B cell (primary cell): Measurements from ENCODE around the gene CCDC110. TPM values are rescaled to one million over a fixed set of nuclear protein-coding genes. Genes with fewer than 3 reads are reported as not detected.

Experiments used
- ATAC-seq: fragments of 200-7000 bp; cut with Tn5 transposase; one replicate; pipeline ENCODE4 v1.10.0; 2021; ENCODE audit warnings: low read depth, mild to moderate bottlenecking, moderate number of reproducible peaks, moderate library complexity
- CTCF ChIA-PET: fragments of 350-600 bp; sonication (Branson Sonifier 250); formaldehyde crosslinking; loops from one replicate; lab custom pipeline; 2021; ENCODE audit warnings: antibody characterized with exemption, inconsistent platforms; lab: Charles Lee
- POLR2A ChIA-PET: fragments of 350-600 bp; sonication (Branson Sonifier 250); formaldehyde crosslinking; loops from one replicate; lab custom pipeline; 2021; ENCODE audit warnings: antibody characterized with exemption; lab: Charles Lee
- DNase-seq: peaks from one replicate; pipeline ENCODE4 v3.0.0; 2013
- H2AFZ ChIP-seq: 2 replicates; pipeline ENCODE4 v1.6.1; 2012; ENCODE audit warnings: mild to moderate bottlenecking, low read depth, low read length; ENCODE audit not compliant: insufficient read depth, poor library complexity, severe bottlenecking
- H3K27ac ChIP-seq, 2 donors: 1 replicate in 1 of 2; 2 replicates in 1 of 2; pipeline ENCODE4 v1.5.1; 2012 to 2013; ENCODE audit warnings: low read length in 2 of 2, mild to moderate bottlenecking in 2 of 2, moderate library complexity in 1 of 2
- H3K27me3 ChIP-seq, 4 experiments: fragments of 200-600 bp in 1 of 4; sonication (generic) in 1 of 4; replicated peaks in 1 of 4; 1 replicate in 2 of 4; 2 replicates in 2 of 4; pipeline versions ENCODE4 v1.6.1 to v1.7.0; 2013 to 2016; ENCODE audit warnings: low read length in 3 of 4, mild to moderate bottlenecking in 2 of 4, mixed read lengths in 1 of 4, moderate library complexity in 1 of 4; ENCODE audit not compliant: insufficient read depth in 4 of 4, control insufficient read depth in 3 of 4; ENCODE audit errors: control extremely low read depth in 1 of 4
- H3K36me3 ChIP-seq, 2 experiments: replicated peaks in 1 of 2; 1 replicate in 1 of 2; 2 replicates in 1 of 2; pipeline versions ENCODE4 v1.6.1 to v1.7.1; 2013; ENCODE audit warnings: low read length in 1 of 2; ENCODE audit not compliant: insufficient read depth in 2 of 2, control insufficient read depth in 1 of 2; ENCODE audit errors: control extremely low read depth in 1 of 2, extremely low read depth in 1 of 2
- H3K4me1 ChIP-seq, 2 donors: fragments of 200-600 bp in 1 of 2; sonication (generic) in 1 of 2; 1 replicate in 1 of 2; 2 replicates in 1 of 2; pipeline versions ENCODE4 v1.5.1 to v1.6.1; 2013 to 2017; ENCODE audit warnings: low read length in 2 of 2; ENCODE audit not compliant: control insufficient read depth in 2 of 2, insufficient read depth in 2 of 2
- H3K4me2 ChIP-seq: replicated peaks from 2 replicates; pipeline ENCODE3; 2012; ENCODE audit warnings: mild to moderate bottlenecking, low read depth, low read length; ENCODE audit not compliant: poor library complexity, severe bottlenecking
- H3K4me3 ChIP-seq, 5 experiments: fragments of 200-600 bp in 1 of 5; sonication (generic) in 1 of 5; 1 replicate in 3 of 5; 2 replicates in 2 of 5; pipeline versions ENCODE4 v1.5.1 to v1.7.0; 2011 to 2016; ENCODE audit warnings: low read length in 4 of 5, mild to moderate bottlenecking in 4 of 5, low read depth in 2 of 5, control low read depth in 1 of 5, moderate library complexity in 1 of 5; ENCODE audit not compliant: insufficient read depth in 1 of 5; ENCODE audit errors: control extremely low read depth in 1 of 5, extremely low read depth in 1 of 5
- H3K79me2 ChIP-seq: fragments of 200-600 bp; sonication (generic); one replicate; pipeline ENCODE4 v1.6.0; 2016; ENCODE audit warnings: low read length; ENCODE audit not compliant: control insufficient read depth, insufficient read depth
- H3K9ac ChIP-seq: fragments of 200-600 bp; sonication (generic); 2 replicates; pipeline ENCODE4 v1.6.1; 2017; ENCODE audit warnings: mild to moderate bottlenecking, low read length, moderate library complexity
- H3K9me3 ChIP-seq, 3 donors: one replicate each; pipeline versions ENCODE4 v1.6.1 to v1.7.1; 2013; ENCODE audit warnings: low read length in 2 of 3; ENCODE audit not compliant: control insufficient read depth in 2 of 3, insufficient read depth in 1 of 3; ENCODE audit errors: control extremely low read depth in 1 of 3
- H4K20me1 ChIP-seq: 2 replicates; pipeline ENCODE4 v1.6.0; 2012; ENCODE audit warnings: mild to moderate bottlenecking, low read length; ENCODE audit not compliant: insufficient read depth, control insufficient read depth, poor library complexity, severe bottlenecking
- H3K27ac Mint-ChIP-seq: one replicate; pipeline ENCODE4 v1.8.0; 2021; ENCODE audit warnings: mixed read lengths
- H3K27me3 Mint-ChIP-seq: one replicate; pipeline ENCODE4 v1.8.0; 2021; ENCODE audit warnings: mixed read lengths
- H3K4me1 Mint-ChIP-seq: one replicate; pipeline ENCODE4 v1.8.0; 2021; ENCODE audit warnings: mixed read lengths
- H3K4me3 Mint-ChIP-seq: one replicate; pipeline ENCODE4 v1.8.0; 2021; ENCODE audit warnings: mixed read lengths
- H3K9me3 Mint-ChIP-seq: one replicate; pipeline ENCODE4 v1.8.0; 2022; ENCODE audit warnings: mixed read lengths; ENCODE audit not compliant: insufficient read depth
- CTCF ChIP-seq: fragments of 200-600 bp; IDR thresholded peaks from one replicate; pipeline ENCODE4 v1.8.0; 2022; ENCODE audit warnings: antibody characterized with exemption, mild to moderate bottlenecking
- EZH2 ChIP-seq: IDR thresholded peaks from 2 replicates; pipeline ENCODE4 v1.6.1; 2012; ENCODE audit warnings: borderline replicate concordance, low read depth, mild to moderate bottlenecking, moderate library complexity, low read length; ENCODE audit not compliant: insufficient read depth, poor library complexity, severe bottlenecking
- WGBS: methylation state at CpG from one replicate; pipeline ENCODE4 v1.1.5; 2013; ENCODE audit warnings: missing lambda C conversion rate; ENCODE audit not compliant: insufficient coverage; 5-methylcytosine and 5-hydroxymethylcytosine counted together
- intact Hi-C: fragments of 100-400 bp; cut with micrococcal nuclease; formaldehyde crosslinking; loops from one replicate; pipeline ENCODE4 v1.10.0; 2022
- polyA plus RNA-seq: library from polyadenylated mRNA; depleted of rRNA; stranded (reverse); fragments of >200 nt; gene quantifications from 2 replicates; pipeline ENCODE4 v1.2.3, GENCODE V29; 2012
- total RNA-seq, 2 donors: library from RNA; stranded (reverse); fragments of 120-200 nt in 1 of 2; gene quantifications; 1 replicate in 1 of 2; 2 replicates in 1 of 2; pipeline versions ENCODE4 v1.2.3 to v1.2.4, GENCODE V29; 2013 to 2022

The CCDC110 gene
- total and polyA plus RNA-seq, 2 donors (not counting 1 experiment from before 2014, with no cell fraction given), result 0.04 to 2.3 TPM

- no peaks in the 10 kb centered on the region for H3K4me1 ChIP-seq
- TF ChIP-seq EZH2, result no peak
- no peak for TF ChIP-seq CTCF
- DNase-seq (no peak), ATAC-seq (no peak)
- Mint-ChIP-seq H3K4me3 (no peak overlapping the region), H3K4me1 (no peaks in the 10 kb centered on the region), H3K9me3 (no peaks in the 10 kb centered on the region), H3K27ac (no peak overlapping the region), H3K27me3 (peaks cover 42% of the 10 kb centered on the region)
- H3K36me3 ChIP-seq, result no peaks in the 10 kb centered on the region
- ChIA-PET CTCF (no interaction called here), POLR2A (no interaction called here)
- H4K20me1 ChIP-seq, result no peaks in the 10 kb centered on the region
- peaks cover 0 to 8% (median 0%) of the 10 kb centered on the region in 4 experiments for H3K27me3 ChIP-seq
- no peak overlapping the region for H2AFZ ChIP-seq
- H3K79me2 ChIP-seq, result no peaks in the 10 kb centered on the region
- 91% methylated on average over 19 of the region's 20 CpGs for WGBS
- no peak overlapping the region for H3K4me3 ChIP-seq
- peaks cover 0 to 7% (median 0%) of the 10 kb centered on the region in 3 donors for H3K9me3 ChIP-seq
- H3K9ac ChIP-seq, result no peak overlapping the region
- no peak overlapping the region for H3K27ac ChIP-seq
- intact Hi-C loops, result no loop called here
- H3K4me2 ChIP-seq, result no peak overlapping the region
Measured at GRCh38 chr4:185506422-185506821, 34.9 kb upstream of the CCDC110 start.

GRCh38 chr4:185504098-185505047 is 32.8 kb upstream of the CCDC110 start:
- no peak overlapping the region for H3K9ac ChIP-seq
- Mint-ChIP-seq H3K4me1 (no peaks in the 10 kb centered on the region), H3K27me3 (peaks cover 45% of the 10 kb centered on the region), H3K9me3 (peaks cover 8% of the 10 kb centered on the region), H3K4me3 (no peak overlapping the region), H3K27ac (no peak overlapping the region)
- H2AFZ ChIP-seq, result no peak overlapping the region
- intact Hi-C loops, result no loop called here
- no peak overlapping the region for H3K4me2 ChIP-seq
- no peaks in the 10 kb centered on the region for H4K20me1 ChIP-seq
- POLR2A ChIA-PET, result no interaction called here
- TF ChIP-seq EZH2 (no peak), CTCF (no peak)
- no peaks in the 10 kb centered on the region for H3K4me1 ChIP-seq
- H3K36me3 ChIP-seq, result no peaks in the 10 kb centered on the region
- no peaks in the 10 kb centered on the region for H3K79me2 ChIP-seq
- CTCF ChIA-PET, result no interaction called here
- H3K27me3 ChIP-seq, result peaks cover 0 to 15% (median 2%) of the 10 kb centered on the region in 4 experiments
- H3K27ac ChIP-seq, result no peak overlapping the region
- no peak overlapping the region for H3K4me3 ChIP-seq
- H3K9me3 ChIP-seq, result peaks cover 0 to 16% (median 1%) of the 10 kb centered on the region in 3 donors
- WGBS, result 91% methylated on average over 16 of the region's 21 CpGs
- ATAC-seq (no peak), DNase-seq (no peak)
